Measurements from ENCODE around the gene PHLDB3.
"Not testable (repeated sequence)": the region's sequence is repeated elsewhere in the genome, so short reads cannot be mapped to it uniquely, and the experiment has no call there.

The PHLDB3 gene

DNA sequence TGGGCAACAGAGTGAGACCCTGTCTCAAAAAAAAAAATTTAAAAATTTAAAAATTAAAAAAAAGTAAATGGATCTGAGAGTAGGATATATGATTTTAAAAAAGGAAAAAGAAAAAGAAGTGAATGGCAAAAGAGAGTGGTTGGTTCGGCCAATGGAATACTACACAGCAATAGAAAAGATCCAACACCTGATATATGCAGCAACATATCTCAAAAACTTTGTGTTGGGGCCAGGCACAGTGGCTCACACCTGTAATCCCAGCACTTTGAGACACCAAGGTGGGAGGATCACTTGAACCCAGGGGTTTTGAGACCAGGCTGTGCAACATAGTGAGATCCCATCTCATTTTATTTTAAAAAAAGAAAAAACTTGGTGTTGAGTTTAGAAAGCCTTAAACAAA is 37.8 kb downstream of the PHLDB3 start:
- no peak for DNase-seq

DNA sequence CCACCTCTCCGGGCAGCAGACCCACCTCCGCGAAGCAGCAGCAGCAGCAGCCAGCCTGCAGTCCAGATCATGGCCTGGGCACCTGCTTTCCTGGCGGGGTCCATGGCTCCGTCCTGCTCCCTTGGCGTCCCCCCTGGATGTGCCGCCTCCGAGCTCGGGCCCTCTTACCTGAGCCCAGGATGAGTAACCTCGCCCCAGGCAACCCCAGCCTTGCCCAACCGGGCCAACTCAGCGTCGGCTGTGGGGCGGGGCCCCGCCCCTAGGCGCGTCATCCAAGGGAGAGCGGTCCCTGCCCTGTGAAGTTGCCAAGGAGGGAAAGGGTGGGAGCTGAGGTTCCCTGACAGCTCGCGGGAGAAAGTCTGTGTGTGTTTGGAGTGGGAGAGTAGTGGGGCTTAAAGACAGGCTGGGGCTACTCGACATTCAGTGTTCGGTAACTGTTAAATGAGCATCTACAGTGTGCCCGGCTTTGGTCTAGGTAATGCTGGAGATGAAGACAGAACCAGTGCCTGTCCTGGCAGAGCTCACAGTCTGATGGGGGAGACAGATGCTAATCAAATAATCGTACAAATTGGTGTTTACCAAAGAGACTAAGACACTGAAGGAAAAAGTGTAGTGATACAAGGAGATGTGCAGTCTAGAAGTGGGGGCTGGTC is 39.0 kb downstream of the PHLDB3 start, which contains the start of gene LYPD3:
Gene LYPD3, minus strand, starts transcription at position 141 of the 653 bp plus-strand sequence. Its CDS starts 37 bp downstream, at position 104.
- DNase-seq = no peak

DNA sequence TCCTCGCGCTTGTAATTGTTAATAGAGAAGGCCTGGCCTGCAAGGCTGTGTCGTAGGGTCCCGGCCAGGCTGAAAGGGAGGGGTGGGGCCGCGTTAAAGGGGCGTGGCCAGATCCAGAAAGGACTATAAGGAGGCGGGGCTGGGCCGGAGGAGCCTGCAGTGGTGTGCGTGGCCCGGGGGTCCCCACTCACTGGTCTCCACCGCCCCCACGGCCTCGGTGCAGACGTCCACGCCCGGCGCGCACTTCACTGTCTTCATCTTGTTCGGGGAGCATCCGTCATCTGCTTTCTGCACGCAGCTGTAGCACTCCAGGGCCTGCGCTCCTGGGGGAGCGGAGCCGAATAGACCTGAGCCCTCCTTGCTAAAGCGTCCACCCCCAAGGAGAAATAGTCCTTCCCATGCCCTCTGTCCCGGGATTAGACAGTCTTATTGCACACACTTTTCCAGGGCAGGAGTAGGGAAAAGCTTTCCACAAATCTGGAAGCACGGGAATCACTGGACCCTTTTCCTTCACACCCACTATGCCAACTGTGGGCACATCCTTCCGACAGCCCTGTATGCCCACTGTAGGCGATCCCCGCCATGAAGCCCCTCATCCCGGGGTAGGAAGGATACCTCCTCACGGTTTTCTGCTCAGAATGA is 40.3 kb downstream of the PHLDB3 start:
- DNase-seq = no peak

DNA sequence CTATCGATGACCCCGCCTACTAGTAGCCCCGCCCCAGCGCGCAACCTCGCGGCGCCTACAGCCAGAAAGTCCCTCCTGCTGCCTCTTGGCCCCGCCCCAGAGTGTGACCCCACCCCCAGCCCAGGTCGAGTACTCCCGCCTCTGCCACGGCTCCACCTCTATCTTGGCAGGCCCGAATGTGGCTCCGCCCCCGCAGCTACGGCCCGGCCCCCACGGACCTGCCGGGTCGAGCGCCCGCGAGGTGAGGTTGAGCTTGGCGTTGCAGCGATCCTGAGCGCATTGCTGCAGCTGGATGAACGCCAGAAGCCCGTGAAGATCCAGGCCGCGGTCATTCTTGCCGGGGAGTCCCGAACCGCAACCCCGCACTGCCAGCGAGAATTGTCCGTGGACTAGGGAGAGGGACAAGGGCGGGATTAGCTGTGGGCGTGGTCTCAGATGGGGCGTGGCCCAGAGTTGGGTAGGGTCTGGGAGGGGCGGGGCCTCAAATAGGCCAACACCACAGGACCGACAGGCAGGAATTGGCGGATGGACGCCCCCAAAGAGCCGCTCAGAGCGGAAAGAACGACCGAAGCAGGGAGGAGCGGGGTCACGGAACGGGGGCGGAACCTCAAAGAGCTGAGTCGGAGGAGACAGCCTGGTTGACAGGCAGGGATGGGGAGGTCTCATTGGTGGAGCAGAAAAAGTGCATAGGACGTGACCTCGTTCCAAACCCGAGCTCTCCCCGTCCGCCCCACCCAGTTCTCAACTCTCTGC is 41.0 kb downstream of the PHLDB3 start:
- peak; percentile 97 for DNase-seq

DNA sequence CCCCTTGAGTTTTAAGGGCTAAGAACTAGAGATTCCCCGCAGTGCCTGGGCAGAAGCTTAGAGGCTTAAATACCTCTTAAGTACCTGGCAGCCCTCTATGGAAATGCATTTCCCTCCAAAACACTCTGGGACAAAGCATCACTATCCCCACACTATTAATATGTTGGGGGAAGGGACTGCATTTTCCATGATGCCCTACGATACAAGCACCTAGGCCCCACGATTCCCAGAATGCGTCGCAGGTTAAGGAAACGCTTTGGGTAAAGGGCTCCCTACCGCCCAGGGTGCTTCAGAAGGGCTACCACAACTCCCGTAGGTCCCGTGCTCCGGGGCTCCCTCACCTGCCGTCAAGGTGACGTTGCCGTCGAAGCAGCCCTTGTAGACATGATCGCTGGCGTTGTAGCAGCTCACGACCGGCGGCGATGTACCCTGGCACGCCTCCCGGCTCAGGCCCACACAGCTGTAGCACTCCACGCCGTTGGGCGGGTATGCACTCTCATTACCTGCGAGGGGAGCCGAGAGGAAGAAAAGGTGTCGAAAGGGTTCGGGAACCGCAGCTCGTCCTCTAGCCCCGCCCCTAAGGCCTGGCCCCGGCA is 41.7 kb downstream of the PHLDB3 start:
- no peak for DNase-seq

DNA sequence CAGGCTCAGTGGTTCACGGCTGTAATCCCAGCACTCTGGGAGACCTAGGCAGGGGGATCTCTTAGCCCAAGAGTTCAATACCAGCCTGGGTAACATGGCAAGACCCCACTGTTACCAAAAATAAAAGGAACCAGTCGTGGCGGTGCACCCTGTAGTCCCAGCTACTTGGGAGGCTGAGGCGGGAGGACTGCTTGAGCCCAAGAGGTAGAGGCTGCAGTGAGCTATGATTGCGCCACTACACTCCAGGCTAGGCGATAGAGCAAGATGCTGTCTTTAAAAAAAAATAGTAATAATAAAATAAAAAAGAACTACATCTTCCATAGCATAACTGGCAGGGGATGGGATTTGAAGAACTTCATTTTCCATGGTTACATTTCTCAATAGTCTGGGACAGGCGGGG is 42.2 kb downstream of the PHLDB3 start:
- DNase-seq = no peak

DNA sequence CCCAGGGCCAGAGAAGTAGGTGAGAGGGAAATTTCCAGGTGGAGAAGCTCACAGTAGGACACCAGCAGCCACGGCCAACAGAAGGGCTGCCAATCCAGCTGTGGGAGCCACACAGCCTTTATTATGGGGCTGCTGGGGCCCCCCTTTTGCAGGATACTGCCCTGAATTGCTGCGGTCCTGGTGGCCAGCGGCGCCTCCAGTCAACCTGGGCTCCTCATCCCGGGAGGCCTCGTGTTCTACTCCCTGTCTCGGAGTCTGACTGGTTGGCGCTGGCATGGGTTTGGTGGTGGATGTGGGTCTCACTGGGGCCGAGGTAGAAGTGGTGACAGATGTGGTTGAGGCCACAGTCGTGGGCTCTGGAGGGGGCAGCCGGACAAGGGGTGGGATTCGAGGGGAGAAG is 43.2 kb downstream of the PHLDB3 start:
- DNase-seq = no peak

DNA sequence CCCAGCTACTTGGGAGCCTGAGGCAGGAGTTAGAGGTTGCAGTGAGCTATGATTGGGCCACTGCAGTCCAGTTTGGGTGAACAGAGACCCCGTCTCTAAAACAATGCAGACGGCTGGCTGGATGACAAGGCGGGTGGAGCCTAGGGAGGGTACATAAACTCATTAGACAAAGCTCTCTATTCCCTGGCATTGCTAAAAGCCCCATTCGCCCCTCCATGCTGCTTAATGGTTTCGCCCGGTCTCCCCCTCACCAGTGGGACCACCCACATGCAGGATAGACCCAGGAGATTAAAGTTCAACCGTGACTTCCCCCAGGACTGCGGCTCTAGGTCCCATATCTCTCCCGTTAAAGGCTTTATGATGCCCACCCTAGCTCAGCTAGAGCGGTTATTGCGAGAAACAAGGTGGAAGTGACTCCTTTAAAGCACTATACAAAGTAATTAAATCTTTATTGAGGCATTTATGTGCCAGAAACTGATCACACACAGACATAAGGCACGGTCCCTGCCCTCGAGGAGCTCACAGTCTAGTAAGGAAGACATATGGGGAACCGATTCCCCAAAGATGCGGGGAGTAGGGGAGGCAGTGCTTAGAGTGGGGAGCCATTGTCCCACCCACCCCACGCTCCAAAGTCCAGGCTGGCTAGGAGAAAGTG is 44.1 kb downstream of the PHLDB3 start:
- DNase-seq = no peak

DNA sequence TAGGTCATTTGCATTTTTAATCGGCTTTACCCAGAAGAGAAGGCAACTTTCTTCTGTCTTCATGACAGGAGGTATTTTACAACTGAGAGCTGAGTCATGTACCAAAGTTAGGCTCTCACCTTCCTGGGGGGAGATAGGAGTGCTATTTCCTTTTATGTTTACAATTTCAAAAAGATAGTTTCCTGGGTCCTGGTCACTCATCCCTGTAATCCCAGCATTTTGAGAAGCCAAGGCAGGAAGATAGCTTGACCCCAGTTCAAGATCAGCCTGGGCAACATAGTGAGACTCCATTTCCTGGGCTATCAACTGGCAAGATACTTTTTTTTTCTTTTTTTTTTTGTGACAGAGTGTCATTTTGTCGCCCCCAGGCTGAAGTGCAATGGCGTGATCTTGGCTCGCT is 46.7 kb downstream of the PHLDB3 start:
- no peak for DNase-seq

DNA sequence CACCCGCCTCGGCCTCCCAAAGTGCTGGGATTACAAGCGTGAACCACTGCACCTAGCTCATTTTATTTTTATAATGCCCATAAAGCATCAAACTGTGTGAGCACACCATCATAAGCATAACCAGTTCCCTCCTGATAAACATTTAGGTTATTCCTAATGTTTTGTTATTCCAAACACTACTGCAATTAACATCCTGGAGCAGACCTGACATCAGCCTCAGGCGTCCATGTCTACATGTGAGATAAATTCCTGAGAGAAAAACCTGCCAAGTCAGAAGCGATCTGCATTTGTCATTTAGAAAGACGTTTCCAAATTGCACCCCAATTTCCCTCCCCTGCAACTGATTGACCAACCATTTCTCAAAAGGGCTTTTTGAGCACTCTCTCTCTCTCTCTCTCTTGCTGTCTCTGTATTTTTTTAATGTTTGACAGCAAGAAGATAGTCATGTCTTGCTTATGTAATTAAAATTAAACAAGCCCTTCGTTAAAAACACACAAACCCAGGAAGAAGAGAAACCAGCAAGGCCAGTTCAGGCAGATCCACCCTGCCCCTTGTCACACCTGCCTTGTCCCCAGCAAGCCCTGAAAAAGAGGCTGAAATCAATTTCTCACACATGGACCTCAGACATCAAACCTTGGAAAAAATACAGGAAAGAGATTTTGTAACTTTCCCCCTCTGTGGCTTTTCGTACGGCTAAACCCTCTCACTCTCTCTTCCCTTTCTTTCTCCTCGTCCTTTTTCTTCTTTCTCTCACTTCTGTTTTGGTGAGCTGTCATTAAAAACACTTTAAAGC is 49.0 kb downstream of the PHLDB3 start:
- no peak for DNase-seq

DNA sequence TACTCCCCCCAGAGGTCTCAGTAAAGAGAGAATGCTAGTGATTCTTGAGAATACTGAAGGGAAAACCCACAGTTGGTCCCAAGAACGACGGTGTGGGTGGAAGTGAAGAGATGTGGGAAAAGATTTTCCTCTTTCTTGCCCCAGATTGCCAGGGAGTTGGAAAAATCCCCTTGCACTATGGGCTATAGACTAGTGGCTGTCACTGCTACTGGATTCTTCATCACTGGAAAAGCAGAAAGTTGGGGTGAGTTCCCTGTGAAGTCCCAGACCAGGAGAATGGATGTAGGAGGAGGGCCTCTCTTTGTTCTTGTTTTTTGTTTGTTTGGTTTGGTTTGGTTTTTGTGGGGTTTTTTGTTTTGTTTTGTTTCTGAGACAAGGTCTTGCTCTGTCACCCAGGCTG is 50.5 kb downstream of the PHLDB3 start:
- no peak for DNase-seq

DNA sequence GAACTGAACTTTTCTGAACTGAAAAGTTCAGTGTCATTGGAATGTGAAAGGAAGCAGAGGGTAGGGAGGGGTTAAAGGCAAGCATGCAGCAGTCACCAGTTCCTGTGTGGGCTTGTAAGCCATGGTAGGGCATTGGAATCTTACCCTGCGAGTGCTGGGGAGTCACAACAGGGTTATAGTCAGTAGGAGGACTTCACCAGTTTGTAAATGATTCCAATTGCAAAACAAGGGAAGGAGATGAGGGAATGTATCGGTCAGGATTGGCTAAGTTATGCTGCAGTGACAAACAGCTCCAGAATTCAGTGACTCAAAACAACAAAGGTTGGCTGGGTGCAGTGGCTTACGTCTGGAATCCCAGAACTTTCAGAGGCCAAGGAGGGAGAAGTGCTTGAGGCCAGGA is 52.0 kb downstream of the PHLDB3 start:
- DNase-seq = no peak

DNA sequence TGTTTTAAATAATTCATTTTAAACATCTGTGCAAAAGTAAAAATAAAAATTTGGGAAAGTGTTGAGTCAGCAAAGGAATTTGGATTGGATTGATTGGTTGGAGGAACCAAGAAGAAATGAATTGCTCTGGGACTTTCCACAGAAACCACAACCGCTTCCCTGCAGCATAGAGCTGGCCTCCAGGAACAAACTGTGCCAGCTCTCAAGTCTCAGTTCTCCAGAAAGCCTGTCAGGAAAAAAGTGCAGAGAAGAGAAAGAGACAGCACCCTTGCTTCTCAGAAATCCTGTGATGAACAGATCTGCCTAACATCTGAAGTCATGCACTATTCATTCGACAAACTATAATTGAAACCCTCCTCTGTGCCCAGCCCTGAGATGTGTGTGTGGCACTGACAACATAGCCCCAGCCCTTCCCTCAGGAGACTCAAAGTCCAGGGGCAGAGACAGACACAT is 54.0 kb downstream of the PHLDB3 start:
- DNase-seq = no peak

DNA sequence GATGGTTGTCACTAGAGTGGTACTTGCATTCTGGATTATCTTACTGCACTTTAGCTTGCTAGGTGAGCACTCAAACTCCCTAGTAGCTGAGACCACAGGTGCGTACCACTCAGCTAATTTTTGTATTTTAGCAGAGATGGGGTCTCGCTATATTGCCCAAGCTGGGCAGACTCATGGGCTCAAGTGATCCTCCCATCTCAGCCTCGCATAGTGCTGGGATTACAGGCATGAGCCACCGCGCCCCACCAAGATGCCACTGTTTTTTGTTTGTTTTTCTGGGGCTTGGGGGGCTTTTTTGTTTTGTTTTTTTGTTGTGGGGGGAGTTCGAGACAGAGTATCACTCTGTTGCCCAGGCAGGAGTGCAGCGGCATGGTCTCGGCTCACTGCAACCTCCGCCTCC is 56.9 kb downstream of the PHLDB3 start:
- no peak for DNase-seq

DNA sequence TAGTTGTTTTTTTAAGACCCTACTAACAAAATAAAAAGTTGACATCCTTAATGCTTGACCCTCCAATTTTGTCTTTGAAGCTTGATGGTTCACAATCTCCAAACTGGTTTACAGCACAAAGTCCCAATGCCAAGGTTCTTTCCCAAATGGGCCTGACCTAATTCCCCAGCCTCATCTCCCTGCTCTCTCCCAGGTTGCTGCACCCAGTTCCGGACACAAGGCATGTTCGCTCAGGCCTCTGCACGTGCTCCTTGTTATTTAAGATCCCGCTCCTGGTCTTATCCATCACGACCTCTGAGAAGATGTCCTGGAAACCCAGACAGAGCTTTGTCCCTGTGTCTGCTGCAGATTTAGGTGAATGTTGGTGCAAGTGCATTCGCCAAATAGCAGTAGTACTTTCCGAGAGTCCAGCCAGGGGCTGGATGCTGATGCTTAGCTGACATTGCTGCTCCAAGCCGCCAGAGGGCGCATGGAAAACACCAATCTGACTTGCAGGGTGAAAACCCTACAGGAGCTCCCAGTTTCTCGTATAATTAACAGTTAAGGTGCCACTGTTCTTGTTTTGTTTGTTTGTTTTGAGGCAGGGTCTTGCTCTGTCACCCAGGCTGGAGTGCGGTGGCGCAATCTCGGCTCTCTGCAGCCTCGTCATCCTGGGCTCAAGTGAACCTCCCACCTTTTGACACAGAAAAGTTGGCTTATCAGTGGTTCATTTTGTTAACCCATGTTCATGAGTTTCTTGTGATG is 57.6 kb downstream of the PHLDB3 start:
- peak; percentile 77 for DNase-seq

DNA sequence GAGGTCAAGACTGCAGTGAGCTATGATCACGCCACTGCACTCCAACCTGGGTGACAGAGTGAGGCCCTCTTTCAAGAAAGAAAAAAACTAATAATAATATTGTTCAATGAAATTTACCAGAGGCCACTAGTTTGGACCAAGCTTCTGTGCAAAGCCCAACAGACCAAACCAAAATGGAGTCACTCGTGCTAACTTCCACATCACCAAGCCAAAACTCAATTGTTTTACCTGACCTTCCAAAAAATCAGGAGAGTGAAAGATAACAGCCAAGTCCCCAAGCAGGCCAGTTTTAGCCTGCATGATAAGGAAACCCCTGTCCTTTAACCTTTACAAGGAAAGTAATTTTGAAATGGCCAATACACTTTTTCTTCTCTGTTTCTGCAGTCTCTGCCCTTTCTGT is 59.1 kb downstream of the PHLDB3 start:
- no peak for DNase-seq

DNA sequence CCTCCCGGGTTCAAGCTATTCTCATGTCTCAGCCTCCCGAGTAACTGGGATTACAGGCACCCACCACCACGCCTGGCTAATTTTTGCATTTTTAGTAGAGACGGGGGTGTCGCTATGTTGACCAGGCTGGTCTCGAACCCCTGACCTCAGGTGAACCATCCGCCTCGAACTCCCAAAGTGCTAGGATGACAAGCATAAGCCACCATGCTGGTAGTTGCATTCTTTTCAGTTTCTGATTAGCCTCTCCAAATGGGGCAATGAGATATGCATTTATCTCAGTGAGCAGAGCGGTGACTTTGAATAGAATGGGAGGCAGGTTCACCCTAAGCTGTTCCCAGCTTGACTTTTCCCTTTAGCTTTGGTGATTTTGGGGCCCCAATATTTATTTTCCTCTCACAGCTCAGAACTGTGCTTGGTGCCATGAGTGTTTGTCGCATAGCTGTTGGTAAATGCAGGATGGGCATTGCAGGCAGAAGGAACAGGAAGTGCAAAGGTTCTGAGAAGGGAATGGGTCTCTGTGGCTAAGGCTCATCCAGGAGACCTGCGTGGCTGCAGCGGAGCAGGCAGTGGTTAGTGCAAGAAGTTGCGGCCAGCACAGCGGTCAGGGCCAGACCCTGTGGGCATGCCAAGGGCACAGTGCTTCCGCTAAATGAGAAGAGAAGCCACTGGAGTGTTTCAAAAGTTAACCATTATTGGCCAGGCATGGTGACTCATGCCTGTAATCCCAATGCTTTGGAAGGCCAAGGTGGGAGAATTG is 59.8 kb downstream of the PHLDB3 start:
- no peak for DNase-seq

DNA sequence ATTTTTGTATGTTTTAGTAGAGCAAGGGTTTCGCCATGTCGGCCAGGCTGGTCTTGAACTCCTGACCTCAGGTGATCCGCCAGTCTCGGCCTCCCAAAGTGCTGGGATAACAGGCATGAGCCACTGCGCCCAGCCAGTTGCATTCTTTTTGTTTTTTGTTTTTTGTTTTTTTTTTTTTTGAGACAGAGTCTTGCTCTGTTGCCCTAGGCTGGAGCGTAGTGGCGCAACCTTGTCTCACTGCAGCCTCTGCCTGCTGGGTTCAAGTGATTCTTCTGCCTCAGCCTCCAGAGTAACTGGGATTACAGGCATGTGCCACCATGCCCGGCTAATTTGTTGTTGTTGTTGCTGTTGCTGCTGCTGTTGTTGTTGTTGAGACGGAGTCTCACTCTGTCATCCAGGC is 60.5 kb downstream of the PHLDB3 start:
- DNase-seq = not testable (repeated sequence)

DNA sequence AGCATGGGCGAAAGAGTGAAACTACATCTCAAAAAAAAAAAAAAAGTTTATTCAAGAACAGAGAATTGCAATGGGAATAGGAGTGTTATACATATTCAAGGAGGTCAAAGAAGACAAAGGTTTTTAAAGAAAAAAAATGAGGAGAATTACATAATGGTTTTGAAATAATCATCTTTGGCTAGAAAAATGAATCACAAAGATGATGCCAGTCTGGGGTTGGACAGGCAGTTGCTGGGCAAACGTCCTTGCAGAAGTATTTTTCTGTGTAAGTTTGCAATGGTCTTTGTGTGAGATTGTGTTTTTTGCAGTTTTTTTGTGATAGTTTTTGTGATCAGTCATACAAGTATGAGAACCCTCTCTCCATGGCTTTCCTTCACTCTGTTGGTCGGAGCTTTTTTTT is 62.8 kb downstream of the PHLDB3 start:
- DNase-seq = no peak

DNA sequence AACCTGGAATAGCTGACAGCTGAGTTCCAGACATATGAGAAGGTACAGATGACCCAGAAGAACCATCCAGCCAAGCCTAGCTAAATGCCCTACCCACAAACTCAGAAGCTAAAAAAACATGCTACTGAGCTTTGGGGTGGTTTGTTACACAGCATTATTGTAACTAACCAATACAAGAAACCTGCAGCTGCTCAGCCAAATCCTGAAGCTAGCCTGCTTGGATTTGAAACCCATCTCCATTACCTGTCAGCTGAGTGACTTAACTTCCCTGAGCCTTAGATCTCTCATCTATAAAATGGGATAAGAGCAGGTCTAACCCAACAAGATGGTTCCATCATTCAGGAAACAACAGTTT is 64.9 kb downstream of the PHLDB3 start:
- DNase-seq = no peak

All from retina (tissue), 1 donor.